ENCODE results near the gene KANK2.

KANK2 gene

GRCh38 chr19:11197291-11198174, at the start of gene KANK2:
Gene KANK2 (minus strand): TSS chr19:11197545. CDS start chr19:11194511, 3,034 bp downstream.
- peak; percentile 91 for DNase-seq

DNA sequence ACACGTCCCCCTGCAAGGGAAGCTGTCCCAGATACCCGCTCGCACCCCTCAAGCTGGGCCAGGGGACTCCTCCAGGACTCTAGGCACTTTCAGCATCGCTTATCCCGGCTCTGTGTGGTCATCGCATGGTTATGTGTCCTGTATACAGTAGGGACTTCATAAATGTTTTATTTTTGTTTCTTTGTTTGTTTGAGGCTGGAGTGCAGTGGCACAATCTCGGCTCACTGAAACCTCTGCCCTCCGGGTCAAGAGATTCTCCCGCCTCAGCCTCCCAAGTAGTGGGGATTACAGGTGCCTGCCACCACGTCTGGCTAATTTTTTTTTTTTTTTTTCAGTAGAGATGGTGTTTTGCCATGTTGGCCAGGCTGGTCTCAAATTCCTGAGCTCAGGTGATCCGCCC, 49.6 kb upstream of the KANK2 start:
- no peak for DNase-seq

DNA sequence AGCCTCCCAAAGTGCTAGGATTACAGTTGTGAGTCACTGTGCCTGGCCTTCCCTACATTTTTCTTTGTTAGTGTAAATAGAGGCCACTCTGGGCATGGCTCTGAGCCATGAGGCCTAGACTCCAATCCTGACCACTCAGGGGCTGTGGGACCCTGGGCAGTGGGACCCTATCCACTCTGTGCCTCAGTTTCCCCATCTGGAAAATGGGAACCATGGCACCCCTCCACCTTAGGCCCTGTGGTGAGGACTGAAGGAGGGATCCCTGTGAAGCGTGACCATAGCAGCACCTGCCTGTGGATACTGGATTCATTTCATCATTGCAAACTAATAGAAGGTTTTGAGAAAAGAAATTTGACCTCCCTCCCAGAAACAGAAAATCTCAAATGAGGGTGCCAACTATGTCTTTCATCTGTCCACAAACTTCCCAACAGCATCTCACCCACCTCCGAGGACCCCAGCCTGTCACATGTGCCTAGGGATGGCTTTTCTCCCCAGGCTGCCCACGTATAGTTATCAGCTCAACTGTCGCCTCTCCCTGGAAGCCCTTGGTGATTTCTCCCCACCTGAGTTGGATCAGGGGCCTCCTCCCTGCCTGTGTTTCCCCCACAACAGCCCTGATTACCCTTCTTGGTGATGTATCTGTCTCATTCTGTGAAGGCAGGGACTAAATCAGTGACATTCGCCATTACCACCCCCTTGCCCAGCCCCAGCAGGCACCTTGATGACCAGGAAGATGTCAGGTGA, 47.7 kb upstream of the KANK2 start:
- DNase-seq = no peak

DNA sequence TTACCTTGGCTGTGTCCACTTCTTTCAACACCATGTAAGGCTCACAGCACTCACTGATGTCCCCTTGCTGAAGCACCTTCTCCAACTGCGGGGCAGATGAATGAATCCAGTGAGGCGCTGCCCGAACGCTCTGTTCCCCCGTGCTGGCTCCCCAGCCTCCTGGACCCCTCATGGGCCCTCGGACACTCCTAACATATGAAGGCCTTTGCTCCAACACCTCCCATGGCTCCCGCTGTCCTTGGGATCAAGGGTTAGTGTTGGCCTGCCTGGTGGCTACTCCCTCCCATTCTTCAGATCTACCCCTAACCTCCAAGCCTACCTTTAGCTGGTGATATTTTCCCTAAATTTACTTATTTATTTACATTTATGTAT, 46.4 kb upstream of the KANK2 start:
- no peak for DNase-seq

GRCh38 chr19:11242864-11243797, 45.8 kb upstream of the KANK2 start:
- no peak for DNase-seq

DNA sequence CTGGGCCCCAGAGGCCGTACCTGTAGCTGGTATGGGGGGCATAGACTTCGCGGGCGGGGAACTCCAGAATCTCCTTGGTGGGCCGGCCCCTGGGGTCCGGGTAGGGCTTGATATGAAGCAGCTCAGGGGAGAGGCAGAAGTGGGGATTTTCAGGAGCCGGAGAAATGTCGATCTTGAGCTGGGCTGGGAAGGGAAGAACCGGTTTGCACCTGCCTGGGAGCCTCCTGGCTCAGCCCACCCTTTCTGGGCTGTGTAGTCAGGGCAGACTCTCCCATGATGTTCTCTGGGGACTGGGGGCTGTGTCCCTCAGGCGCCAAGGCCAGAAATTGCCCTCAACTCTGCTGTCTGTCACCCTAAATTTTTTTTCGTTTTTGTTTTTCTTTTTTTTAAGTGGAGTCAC, 44.7 kb upstream of the KANK2 start:
- DNase-seq = no peak

DNA sequence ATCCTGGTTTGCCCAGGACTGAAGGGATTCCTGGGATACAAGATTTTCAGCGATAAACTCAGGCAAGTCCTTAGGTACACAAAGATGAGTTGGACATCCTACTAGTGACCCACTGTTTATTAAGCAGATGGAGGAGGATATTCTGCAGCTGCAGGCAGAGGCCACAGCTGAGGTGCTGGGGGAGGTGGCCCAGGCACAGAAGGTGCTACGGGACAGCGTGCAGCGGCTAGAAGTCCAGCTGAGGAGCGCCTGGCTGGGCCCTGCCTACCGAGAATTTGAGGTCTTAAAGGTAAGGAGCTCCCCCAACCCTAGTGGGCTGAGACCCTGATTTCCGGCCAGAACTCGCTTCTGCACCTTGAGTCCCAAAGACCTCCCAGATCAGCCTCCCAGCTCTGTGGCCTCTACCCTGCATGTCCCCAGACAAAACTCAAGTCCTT, 42.7 kb upstream of the KANK2 start:
- no peak for DNase-seq

GRCh38 chr19:11239377-11240000, 42.1 kb upstream of the KANK2 start, which contains the start of gene ANGPTL8:
Gene ANGPTL8 (plus strand): TSS chr19:11239619. CDS start chr19:11239638, 19 bp downstream.
- DNase-seq = no peak

DNA sequence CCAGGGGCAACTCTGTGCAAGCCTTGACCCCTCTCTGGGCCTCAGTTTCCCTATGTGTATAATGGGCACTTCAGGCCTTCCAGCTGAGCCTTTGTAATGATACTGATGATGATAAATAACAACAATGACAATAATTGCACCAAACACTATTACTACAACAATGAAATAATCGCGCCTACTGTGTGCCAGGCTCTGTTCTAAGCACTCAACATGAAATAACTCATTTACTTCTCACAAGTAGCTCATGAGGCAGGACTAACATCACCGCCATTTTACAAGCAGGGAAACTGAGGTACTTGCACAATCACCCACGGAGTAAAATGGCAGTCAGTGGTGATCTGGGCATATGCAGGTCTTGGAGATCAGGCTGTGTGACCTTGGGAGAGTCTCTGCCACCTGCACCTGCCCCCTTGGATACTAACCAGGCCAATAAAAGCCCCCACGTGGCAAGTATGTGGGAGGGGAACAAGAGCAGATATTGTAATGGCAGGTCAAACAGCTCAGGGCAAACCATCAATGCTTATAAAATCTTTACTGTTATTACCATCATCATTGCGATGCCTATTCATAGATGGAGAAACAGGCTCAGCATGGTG, 41.5 kb upstream of the KANK2 start:
- no peak for DNase-seq

DNA sequence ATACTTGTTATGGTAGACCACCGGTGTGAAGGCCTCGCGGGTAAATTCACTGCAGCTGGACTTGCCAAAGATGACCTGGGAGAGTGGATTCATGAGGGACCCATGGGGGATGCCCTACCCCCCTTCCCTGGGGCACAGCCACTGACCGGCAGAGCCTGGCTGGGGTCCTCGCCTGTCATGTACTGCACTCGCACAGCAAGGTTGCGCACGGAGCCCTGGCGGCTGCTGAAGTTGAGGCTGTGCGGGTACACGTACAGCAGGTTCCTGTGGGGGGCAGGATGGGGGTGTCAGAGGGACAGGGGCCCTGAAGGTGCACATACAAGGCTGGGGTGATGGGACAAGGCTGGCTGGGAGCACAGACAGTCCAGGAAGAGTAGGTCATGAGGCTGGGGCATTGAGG, 40.7 kb upstream of the KANK2 start:
- DNase-seq = no peak

- DNase-seq = no peak
Observed at GRCh38 chr19:11237321-11237720, 40.0 kb upstream of the KANK2 start.

GRCh38 chr19:11236324-11237301, 39.3 kb upstream of the KANK2 start:
- DNase-seq = no peak

DNA sequence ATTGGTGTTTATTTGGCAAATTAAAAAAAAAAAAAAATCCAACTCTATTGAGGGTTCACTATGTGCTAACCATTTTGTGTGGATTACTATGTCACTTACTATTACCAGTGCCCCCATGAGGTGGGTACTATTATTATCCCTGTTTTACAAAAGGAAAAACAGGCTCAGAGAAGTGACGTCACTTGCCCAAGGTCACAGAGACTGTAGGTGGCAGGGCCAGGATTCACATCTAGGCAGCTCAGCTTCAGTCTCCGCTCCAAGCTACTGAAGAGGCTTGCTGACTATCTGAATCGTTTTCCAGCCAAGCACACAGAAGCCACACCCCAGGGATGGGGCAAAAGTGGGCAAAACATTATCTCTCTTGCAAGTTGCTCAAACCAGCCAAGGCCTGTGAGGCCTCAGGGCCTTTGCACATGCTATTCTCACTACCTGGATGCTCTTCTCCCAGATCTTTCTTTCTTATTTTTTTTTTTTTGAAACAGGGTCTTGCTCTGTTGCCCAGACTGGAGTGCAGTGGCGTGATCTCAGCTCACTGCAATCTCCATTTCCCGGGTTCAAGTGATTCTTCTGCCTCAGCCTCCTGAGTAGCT, 37.2 kb upstream of the KANK2 start:
- DNase-seq = no peak

DNA sequence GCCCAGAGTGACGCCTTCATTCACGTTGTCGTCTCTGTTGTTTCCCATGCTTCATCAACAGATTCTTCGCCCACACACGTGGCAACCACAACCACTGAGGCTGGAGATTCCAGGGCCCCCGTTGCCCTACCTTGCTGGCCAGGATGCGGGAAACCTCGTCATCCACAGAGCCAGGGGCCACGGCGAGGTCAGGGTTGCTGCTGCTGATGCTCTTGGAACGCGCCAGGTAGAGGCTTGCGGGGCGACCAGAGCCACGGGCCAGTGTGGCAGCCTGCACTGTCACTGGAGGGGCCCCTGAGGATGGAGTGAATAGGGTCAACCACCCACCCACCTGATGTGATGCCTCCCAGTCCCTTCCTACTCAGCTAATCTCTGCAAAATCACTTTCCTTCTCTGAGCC, 35.7 kb upstream of the KANK2 start:
- no peak for DNase-seq

DNA sequence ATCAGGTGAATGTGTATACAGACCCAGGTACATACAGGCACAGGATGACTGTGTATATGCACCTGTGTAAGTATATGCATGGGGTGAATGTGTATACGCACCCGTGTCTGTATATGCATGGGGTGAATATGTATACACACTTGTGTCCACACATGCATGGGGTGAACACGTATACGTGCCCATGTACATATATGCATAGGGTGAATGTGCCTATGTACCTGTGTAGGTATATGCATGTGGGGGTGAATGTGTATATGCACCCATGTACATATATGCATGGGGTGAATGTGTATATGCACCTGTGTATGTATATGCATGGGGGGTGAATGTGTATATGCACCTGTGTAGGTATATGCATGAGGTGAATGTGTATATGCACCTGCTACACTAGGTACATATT, 35.2 kb upstream of the KANK2 start:
- no peak for DNase-seq

- DNase-seq = no peak
Observed at GRCh38 chr19:11230621-11231386, 33.5 kb upstream of the KANK2 start.

DNA sequence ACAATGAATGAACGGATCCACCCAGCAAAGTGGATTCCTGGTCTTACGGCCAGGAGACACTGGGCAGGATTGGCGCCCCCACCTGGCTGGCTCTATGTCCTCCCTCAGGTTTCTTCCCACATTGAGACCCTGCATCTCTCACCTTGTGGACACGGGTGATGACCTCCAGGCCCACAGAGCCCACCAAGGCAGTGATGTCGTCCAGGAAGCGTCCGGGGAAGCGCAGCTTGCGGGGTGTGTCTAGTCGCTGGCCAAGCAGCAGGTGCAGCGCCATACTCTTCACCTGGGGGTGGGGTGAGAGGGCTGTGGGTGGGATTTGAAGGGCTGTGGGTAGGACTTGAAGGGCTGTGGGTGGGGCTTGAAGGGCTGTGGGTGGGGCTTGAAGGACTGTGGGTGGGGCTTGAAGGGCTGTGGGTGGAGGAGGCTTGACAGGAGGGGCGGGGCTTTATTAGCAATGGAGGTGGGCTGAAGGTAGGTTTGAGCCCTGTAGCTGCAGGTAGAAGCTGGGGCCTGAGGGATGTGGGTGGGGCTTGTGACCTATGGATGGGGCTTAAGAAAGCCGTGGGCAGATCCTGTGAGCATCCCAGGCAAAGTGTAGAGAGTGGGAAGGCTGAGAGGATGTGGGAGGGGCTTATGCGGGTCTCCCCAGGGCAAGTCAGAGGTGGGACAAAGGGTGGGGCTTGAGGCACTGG, 30.0 kb upstream of the KANK2 start:
- DNase-seq = no peak

DNA sequence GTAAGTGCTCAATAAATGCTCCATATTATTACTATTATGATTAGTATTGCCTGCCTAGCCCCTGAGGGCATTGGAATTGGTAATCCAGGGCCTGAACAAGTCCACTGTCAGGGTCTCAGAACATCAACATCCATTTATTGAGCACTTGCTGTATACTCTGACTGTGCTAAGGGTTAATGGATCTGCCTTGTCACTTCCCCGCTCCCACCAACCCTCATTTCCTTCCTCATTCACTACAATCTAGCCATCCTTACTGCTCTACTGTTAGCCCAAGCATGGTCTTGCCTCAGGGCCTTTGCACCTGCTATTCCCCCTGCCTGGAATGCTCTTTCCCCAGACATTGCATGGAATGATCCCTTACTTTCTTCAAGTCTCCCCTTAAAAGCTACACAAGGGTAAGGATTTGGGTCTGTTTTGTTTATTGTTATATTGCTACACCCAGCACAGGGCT, 29.4 kb upstream of the KANK2 start:
- DNase-seq = no peak

DNA sequence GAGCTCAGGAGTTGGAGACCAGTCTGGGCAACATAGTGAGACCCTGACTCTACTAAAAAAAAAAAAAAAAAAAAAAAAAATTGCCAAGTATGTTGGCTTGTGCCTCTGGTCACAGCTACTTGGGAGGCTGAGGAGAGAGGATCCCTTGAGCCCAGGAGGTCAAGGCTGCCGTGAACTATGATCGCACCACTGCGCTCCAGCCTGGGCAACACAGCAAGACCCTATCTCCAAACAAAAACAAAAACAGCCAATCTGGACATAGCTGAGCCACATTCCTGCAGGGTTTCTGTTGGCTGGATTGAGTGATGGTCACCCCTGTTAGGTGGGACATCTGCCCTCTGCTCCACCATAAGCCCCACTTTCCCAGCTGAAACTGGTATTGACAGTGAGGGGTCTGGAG, 28.5 kb upstream of the KANK2 start:
- no peak for DNase-seq
